Thyroid gland (tissue), 4 donors: ENCODE results near the gene HOXC6.

Source experiments
- CTCF ChIP-seq, 6 experiments: fragments of 200-600 bp in 3 of 6; fragments of 450-650 bp in 3 of 6; sonication (generic) in 3 of 6; IDR thresholded peaks; one replicate each; pipeline ENCODE4 v1.5.1; 2016 to 2019; ENCODE audit warnings: antibody characterized with exemption in 6 of 6, mild to moderate bottlenecking in 2 of 6, inconsistent platforms in 1 of 6, moderate library complexity in 1 of 6
- POLR2A ChIP-seq, 2 donors: fragments of 450-650 bp; IDR thresholded peaks; one replicate each; pipeline ENCODE4 v1.6.1; 2017; ENCODE audit warnings: antibody characterized with exemption in 2 of 2, mild to moderate bottlenecking in 2 of 2, moderate library complexity in 1 of 2

GRCh38 chr12:53997204-53998109 is 30.8 kb upstream of the HOXC6 start:
- TF ChIP-seq POLR2A (IDR thresholded peaks at IDR 0.05) = no peak
- TF ChIP-seq CTCF (IDR thresholded peaks at IDR 0.05) = no peak
